Brain microvascular endothelial cell (primary cell): ENCODE measurements around the gene KCNT1.

ENCODE experiments used
- DNase-seq: peaks from one replicate; pipeline ENCODE4 v3.0.0-alpha.2; 2020
- H3K27ac ChIP-seq: fragments of 250-450 bp; sonication (Bioruptor Pico); 2 replicates; pipeline ENCODE4 v1.5.1; 2020; ENCODE audit warnings: mild to moderate bottlenecking, moderate library complexity
- H3K27me3 ChIP-seq: fragments of 250-450 bp; sonication (Bioruptor Pico); replicated peaks from 2 replicates; pipeline ENCODE4 v1.5.1; 2020; ENCODE audit warnings: mild to moderate bottlenecking
- H3K36me3 ChIP-seq: fragments of 250-450 bp; sonication (Bioruptor Pico); replicated peaks from 2 replicates; pipeline ENCODE4 v1.5.1; 2020; ENCODE audit warnings: mild to moderate bottlenecking
- H3K4me3 ChIP-seq: 2 replicates; pipeline ENCODE4 v1.5.1; 2011; ENCODE audit warnings: low read depth, mild to moderate bottlenecking, control low read depth, low read length, moderate library complexity
- CTCF ChIP-seq: IDR thresholded peaks from 2 replicates; pipeline ENCODE4 v1.5.1; 2011; ENCODE audit warnings: low read depth, mild to moderate bottlenecking, moderate library complexity, low read length, control low read depth, inconsistent platforms; ENCODE audit errors: missing control alignments
- in situ Hi-C: cut with HindIII; loops from 2 replicates; pipeline ENCODE4 v1.10.0; 2017; ENCODE audit warnings: low sequenced_read_pairs, low pct_ligation_motif_present

KCNT1 gene

GRCh38 chr9:135763716-135764446 is 61.9 kb downstream of the KCNT1 start:
- H3K27me3 ChIP-seq = no peaks in the 10 kb centered on the region
- no peak overlapping the region for H3K4me3 ChIP-seq
- H3K27ac ChIP-seq = no peak overlapping the region
- TF ChIP-seq CTCF = no peak
- no peak for DNase-seq
- in situ Hi-C loops = no loop called here
- no peaks in the 10 kb centered on the region for H3K36me3 ChIP-seq

GRCh38 chr9:135764731-135765130 is 62.7 kb downstream of the KCNT1 start:
- H3K27me3 ChIP-seq = no peaks in the 10 kb centered on the region

GRCh38 chr9:135765416-135765815 is 63.4 kb downstream of the KCNT1 start:
- TF ChIP-seq CTCF = no peak
- H3K27ac ChIP-seq = no peak overlapping the region
- DNase-seq = no peak
- H3K36me3 ChIP-seq = no peaks in the 10 kb centered on the region
- H3K4me3 ChIP-seq = no peak overlapping the region
- no peaks in the 10 kb centered on the region for H3K27me3 ChIP-seq
- in situ Hi-C loops = no loop called here

More at GRCh38 chr9:135764731-135765130, 62.7 kb downstream of the KCNT1 start:
- Histone ChIP-seq H3K36me3 (no peaks in the 10 kb centered on the region), H3K4me3 (no peak overlapping the region), H3K27ac (no peak overlapping the region)
- no peak for TF ChIP-seq CTCF
- no peak for DNase-seq
- in situ Hi-C loops = no loop called here

GRCh38 chr9:135766251-135766650 is 64.3 kb downstream of the KCNT1 start:
- Histone ChIP-seq H3K4me3 (no peak overlapping the region), H3K36me3 (no peaks in the 10 kb centered on the region), H3K27ac (no peak overlapping the region), H3K27me3 (no peaks in the 10 kb centered on the region)
- TF ChIP-seq CTCF = no peak
- DNase-seq = no peak
- in situ Hi-C loops = no loop called here

GRCh38 chr9:135766707-135767106 is 64.7 kb downstream of the KCNT1 start:
- in situ Hi-C loops = no loop called here
- DNase-seq = no peak
- Histone ChIP-seq H3K27ac (no peak overlapping the region), H3K27me3 (no peaks in the 10 kb centered on the region), H3K36me3 (no peaks in the 10 kb centered on the region), H3K4me3 (no peak overlapping the region)
- TF ChIP-seq CTCF = no peak

- no peak for DNase-seq
- H3K36me3 ChIP-seq = no peaks in the 10 kb centered on the region
- TF ChIP-seq CTCF = no peak
- no peaks in the 10 kb centered on the region for H3K27me3 ChIP-seq
- in situ Hi-C loops = no loop called here
- H3K4me3 ChIP-seq = no peak overlapping the region
- no peak overlapping the region for H3K27ac ChIP-seq
These were observed 66.7 kb downstream of the KCNT1 start for GRCh38 chr9:135768516-135769218.
